Ovary (tissue), 9 donors: ENCODE results near the gene YWHAQ. TPM values are rescaled to one million over a fixed set of nuclear protein-coding genes. Genes with fewer than 3 reads are reported as not detected.

Experiments
- DNase-seq, 5 donors: peaks; one replicate each; pipeline ENCODE4 v3.0.0-alpha.2; 2019 to 2020
- H3K27ac ChIP-seq, 2 donors: fragments of 200-600 bp; one replicate each; pipeline versions ENCODE4 v1.5.1 to v1.8.0; 2019 to 2022
- H3K27me3 ChIP-seq: fragments of 200-600 bp; one replicate; pipeline ENCODE4 v1.8.0; 2022
- H3K36me3 ChIP-seq: fragments of 200-600 bp; sonication (generic); one replicate; pipeline ENCODE4 v1.5.1; 2019
- H3K4me1 ChIP-seq: one replicate; pipeline ENCODE4 v1.8.1; 2013; ENCODE audit warnings: mild to moderate bottlenecking, moderate library complexity; ENCODE audit not compliant: insufficient read depth
- H3K4me3 ChIP-seq: fragments of 200-600 bp; sonication (generic); one replicate; pipeline ENCODE4 v1.5.1; 2017
- H3K9me3 ChIP-seq, 2 donors: fragments of 200-600 bp in 1 of 2; sonication (generic) in 1 of 2; one replicate each; pipeline versions ENCODE4 v1.5.1 to v1.8.1; 2013 to 2019; ENCODE audit warnings: mild to moderate bottlenecking in 1 of 2, moderate library complexity in 1 of 2
- EP300 ChIP-seq: sonication (generic); formaldehyde crosslinking; IDR thresholded peaks from one replicate; pipeline ENCODE4 v1.6.1; 2017; ENCODE audit warnings: antibody characterized with exemption
- POLR2A ChIP-seq: fragments of 450-650 bp; IDR thresholded peaks from one replicate; pipeline ENCODE4 v1.6.1; 2017; ENCODE audit warnings: antibody characterized with exemption, mild to moderate bottlenecking, moderate library complexity
- WGBS, 3 donors: extraction: QIAGEN DNeasy Blood & Tissue Kit in 1 of 3; methylation state at CpG; one replicate each; pipeline versions ENCODE4 v1.1.5 to v1.1.7; 2013 to 2017; 5-methylcytosine and 5-hydroxymethylcytosine counted together
- intact Hi-C, 4 donors: fragments of 100-400 bp; cut with DNase I; formaldehyde crosslinking; loops; one replicate each; pipeline versions ENCODE4 v1.11.0 to v1.15.1; 2022 to 2023
- polyA plus RNA-seq, 2 donors: library from polyadenylated mRNA; stranded (reverse); fragments of 200-250 nt in 1 of 2; fragments of 350-450 nt in 1 of 2; fragmentation: Illumina TruSeq in 1 of 2; extraction: RNeasy Lipid Tissue Mini Kit (QIAGEN cat#74804) in 1 of 2; gene quantifications; one replicate each; pipeline ENCODE4 v1.2.3, GENCODE V29; 2013 to 2014
- total RNA-seq, 7 donors: library from RNA; depleted of rRNA in 2 of 7; stranded (reverse); fragments of >200 nt in 2 of 7; fragmentation: NEBNext Ultra II Directional in 3 of 7; extraction: Animal tissue kit (Norgen Biotek cat#: 25700) in 3 of 7; gene quantifications; one replicate each; pipeline versions ENCODE4 v1.1.0 to v1.2.4, GENCODE V29; 2016 to 2023
- TF ChIP-seq, protein P1 (sequence below), 3 donors: fragments of 450-650 bp in 2 of 3; fragments of 200-600 bp in 1 of 3; IDR thresholded peaks; one replicate each; pipeline versions ENCODE4 v1.5.1 to v1.8.0; 2016 to 2022; ENCODE audit warnings: antibody characterized with exemption in 3 of 3, mild to moderate bottlenecking in 1 of 3
- donor health status: DM: no; HTN: no; CAD: no; lungs with moderate emphysema.
- donor health status: DM: no; HTN: no; CAD: no.
- donor health status: Bipolar disorder and iron deficiency.
- donor health status: DM: yes; HTN: yes; CAD: no.
- donor health status: DM: no; HTN: no; CAD: no.
- donor health status: DM: yes; HTN: yes; CAD: no.

Gene YWHAQ
- total and polyA plus RNA-seq, 9 donors, result 156 to 386 (median 241) TPM

DNA sequence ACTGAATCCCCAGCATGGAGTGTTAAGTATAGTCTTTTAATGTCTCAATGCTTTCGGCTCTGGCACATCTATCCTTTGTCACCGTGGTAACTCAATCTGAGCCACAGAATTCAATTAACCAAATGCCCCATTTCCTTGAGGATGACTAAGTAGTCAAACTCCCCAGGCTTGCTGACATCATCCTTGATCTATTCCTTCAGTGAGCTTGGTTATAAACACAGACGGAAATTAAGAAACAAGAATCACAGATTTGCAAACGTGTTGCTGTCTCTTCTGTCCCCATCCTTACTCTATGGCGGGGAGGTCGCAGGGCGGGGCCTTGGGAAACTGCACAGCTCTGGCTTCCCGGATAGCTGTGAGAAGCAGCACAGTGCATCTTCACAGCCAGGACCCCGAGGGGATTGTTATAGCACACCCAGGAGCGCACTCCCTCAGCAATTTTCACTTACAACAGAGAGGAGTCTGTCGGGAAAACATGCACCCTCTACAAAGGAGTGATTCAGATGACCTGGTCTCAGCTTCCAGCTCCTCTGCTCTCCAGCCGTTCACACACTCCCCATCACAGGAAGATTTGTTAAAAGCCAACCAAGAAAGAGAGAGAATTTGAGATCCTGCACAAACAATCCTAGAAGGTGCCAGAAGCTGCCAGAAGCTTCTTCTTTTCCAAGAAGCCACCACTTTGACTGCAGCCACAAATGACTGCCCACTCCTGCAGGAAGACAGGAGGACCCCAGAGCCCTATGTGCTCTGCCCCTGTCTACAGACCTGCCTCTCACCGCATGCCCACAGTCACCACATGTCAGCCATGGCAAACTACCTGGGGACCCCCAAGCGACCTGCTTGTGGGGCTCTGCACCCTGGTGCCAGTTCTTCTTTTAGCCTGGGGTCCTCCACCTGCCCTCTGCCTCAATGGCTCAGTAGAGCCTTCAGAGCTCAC, 44.9 kb upstream of the YWHAQ start:
- Histone ChIP-seq H3K27ac (no peak overlapping the region), H3K4me1 (no peaks in the 10 kb centered on the region), H3K36me3 (no peaks in the 10 kb centered on the region), H3K9me3 (no peaks in the 10 kb centered on the region), H3K27me3 (no peaks in the 10 kb centered on the region), H3K4me3 (no peak overlapping the region)
- no peak for DNase-seq
- no peak for TF ChIP-seq POLR2A
- TF ChIP-seq EP300, result no peak
- TF ChIP-seq, protein P1, sequence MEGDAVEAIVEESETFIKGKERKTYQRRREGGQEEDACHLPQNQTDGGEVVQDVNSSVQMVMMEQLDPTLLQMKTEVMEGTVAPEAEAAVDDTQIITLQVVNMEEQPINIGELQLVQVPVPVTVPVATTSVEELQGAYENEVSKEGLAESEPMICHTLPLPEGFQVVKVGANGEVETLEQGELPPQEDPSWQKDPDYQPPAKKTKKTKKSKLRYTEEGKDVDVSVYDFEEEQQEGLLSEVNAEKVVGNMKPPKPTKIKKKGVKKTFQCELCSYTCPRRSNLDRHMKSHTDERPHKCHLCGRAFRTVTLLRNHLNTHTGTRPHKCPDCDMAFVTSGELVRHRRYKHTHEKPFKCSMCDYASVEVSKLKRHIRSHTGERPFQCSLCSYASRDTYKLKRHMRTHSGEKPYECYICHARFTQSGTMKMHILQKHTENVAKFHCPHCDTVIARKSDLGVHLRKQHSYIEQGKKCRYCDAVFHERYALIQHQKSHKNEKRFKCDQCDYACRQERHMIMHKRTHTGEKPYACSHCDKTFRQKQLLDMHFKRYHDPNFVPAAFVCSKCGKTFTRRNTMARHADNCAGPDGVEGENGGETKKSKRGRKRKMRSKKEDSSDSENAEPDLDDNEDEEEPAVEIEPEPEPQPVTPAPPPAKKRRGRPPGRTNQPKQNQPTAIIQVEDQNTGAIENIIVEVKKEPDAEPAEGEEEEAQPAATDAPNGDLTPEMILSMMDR (IDR thresholded peaks at IDR 0.05), result no peak
- 36 to 42% (median 41%) methylated on average over 14 of the region's 14 CpGs for WGBS, 3 donors
- intact Hi-C loops, result no loop called here

DNA sequence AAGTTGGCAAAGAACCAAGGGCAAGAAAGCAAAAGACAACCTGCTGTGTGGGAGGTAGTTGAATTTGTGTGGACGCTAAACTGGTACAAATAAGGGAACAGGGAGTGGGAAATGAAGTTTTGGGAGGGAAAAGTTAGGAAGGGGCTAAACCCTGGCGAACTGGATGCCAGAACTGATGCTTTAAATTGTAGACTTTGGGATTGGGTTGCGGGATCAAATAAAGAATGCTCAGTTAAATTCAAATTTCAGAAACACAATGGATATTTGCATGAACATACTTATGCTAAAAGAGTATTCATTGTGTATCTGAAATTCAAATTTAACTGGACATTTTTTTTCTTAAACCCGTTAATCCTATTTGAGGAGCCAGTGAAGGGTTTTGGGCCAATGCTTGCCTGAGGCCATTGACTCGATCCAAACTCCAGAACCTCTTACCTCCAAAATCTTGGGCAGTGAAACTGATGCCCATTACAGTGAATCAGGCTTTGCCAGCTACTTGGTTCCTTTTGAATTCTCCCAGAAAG, 44.2 kb upstream of the YWHAQ start:
- TF ChIP-seq POLR2A (no peak), EP300 (no peak)
- TF ChIP-seq, protein P1 (IDR thresholded peaks at IDR 0.05), result no peak
- intact Hi-C loops, result no loop called here
- WGBS, 3 donors, result 88 to 93% (median 90%) methylated on average over 5 of the region's 5 CpGs

DNA sequence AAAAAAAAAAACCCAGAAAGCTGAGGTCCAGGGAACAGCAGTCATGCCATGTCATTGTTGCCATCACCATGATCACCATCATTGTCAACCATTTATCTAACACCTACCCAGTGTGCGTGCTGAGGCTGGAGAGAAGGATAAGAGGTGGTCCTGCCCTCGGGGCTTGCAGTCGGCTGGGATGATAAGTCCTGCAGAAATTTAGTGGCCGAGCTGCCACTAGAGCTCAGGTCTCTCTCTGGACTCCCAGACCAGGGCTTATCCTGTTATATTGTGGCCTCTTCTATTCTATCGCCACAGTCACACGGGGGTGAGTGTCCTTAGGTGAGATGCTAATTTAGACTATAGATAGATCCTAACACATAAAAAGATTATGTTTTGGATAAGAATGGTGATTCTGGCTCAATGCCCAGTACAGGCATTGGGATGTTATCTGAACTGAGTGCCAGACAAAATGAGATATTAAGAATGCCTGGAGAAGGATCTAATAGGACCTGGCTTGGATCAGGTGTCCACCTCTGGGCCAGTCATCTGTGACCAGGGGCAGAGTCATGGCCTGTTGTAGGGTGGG, 43.2 kb upstream of the YWHAQ start:
- DNase-seq, result no peak
- TF ChIP-seq, protein P1 (IDR thresholded peaks at IDR 0.05), result no peak
- TF ChIP-seq EP300 (no peak), POLR2A (no peak)
- no peaks in the 10 kb centered on the region for H3K4me1 ChIP-seq
- 83 to 88% (median 86%) methylated on average over 6 of the region's 6 CpGs for WGBS, 3 donors
- no peaks in the 10 kb centered on the region for H3K9me3 ChIP-seq
- no peaks in the 10 kb centered on the region for H3K27me3 ChIP-seq
- intact Hi-C loops, result no loop called here
- no peak overlapping the region for H3K27ac ChIP-seq
- no peaks in the 10 kb centered on the region for H3K36me3 ChIP-seq
- no peak overlapping the region for H3K4me3 ChIP-seq

More for the DNA sequence above, 44.2 kb upstream of the YWHAQ start:
- Histone ChIP-seq H3K4me3 (no peak overlapping the region), H3K36me3 (no peaks in the 10 kb centered on the region), H3K27ac (no peak overlapping the region), H3K9me3 (no peaks in the 10 kb centered on the region), H3K4me1 (no peaks in the 10 kb centered on the region), H3K27me3 (no peaks in the 10 kb centered on the region)
- DNase-seq, result no peak

DNA sequence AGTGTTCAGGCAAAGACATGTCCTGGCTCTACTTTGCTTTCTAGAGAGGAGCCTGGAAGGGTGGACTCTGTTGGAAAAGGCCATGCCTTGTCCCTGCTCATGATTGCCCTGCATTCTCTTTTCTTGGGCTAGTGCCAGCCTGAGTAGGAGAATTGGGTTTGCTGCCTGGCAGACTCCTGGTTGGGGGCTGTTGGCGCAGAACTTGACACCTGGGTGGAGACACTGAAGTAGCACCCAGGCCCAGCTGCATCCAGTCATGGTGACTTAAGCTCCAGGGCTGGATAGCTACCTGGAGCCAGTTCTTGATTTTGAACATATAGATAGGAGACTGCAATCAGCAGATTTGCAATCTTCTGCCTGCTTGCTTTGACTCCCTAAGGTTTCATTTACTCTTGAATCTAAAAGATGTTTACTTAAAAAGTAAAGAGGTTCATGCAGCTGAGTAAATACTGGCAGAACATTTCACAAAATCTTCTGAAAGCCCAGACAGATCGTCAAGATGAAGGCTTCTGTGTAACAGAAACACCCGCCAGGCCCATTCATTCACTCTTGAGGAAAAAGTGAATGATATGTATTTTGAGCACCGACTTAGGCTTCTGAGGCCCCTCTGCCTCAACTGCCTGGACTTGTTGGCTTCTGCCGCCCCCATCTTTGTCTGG, 38.0 kb upstream of the YWHAQ start:
- no peak for DNase-seq
- TF ChIP-seq, protein P1 (IDR thresholded peaks at IDR 0.05), result no peak
- TF ChIP-seq EP300, result no peak
- no peak for TF ChIP-seq POLR2A
- intact Hi-C loops, result no loop called here
- H3K36me3 ChIP-seq, result no peaks in the 10 kb centered on the region
- no peak overlapping the region for H3K27ac ChIP-seq
- no peak overlapping the region for H3K4me3 ChIP-seq
- no peaks in the 10 kb centered on the region for H3K27me3 ChIP-seq
- H3K9me3 ChIP-seq, result no peaks in the 10 kb centered on the region
- no peaks in the 10 kb centered on the region for H3K4me1 ChIP-seq
- 75 to 80% (median 80%) methylated on average over 5 of the region's 5 CpGs for WGBS, 3 donors
